ENCODE results near the gene CNOT4.

GRCh38 chr7:135527025-135527424 is 17.1 kb upstream of the CNOT4 start:
- no peak for TF ChIP-seq POLR2AphosphoS5 (IDR thresholded peaks at IDR 0.05; ENCODE audit: borderline replicate concordance, low read depth, low read length)
- TF ChIP-seq EZH2 (IDR thresholded peaks at IDR 0.05): no peak

Data from SK-N-MC (cell line).